ENCODE data around the gene TMED8.

TMED8 gene

DNA sequence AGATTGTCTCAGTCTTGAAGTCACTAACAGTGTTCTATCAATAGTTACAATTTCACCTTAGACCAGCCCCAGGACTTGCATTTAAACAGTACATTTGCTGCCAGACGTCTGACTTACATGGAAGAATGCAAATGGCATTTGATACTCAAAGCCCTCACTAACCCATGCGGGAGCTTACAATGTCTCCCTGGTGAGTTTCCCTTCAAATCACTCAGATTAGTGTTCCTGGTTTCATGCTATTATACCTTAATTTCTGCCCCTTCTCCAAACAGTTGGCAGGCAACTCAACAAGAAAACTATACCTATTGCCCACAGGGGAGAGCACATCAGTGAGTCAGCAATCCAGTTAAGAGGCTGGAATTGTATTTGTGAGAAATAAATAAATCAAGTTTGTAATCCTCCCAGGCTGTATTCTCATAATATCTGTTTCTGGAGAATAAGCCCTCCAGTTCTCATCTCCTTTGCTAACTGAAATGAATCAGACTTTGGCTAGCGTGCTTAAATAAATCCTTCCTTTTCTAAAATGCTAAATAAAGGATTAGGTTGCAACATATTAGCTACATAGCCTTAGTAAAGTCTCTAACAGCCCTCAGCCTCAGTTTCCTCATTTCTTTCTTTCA, 32.4 kb downstream of the TMED8 start:
- TF ChIP-seq CTCF (IDR thresholded peaks at IDR 0.05; ENCODE audit: borderline replicate concordance, extremely low read depth, low read length, poor library complexity, severe bottlenecking) (no peak), EZH2 (IDR thresholded peaks at IDR 0.05; ENCODE audit: borderline replicate concordance, low read depth, low read length, severe bottlenecking) (no peak)
- Histone ChIP-seq H3K4me1 (ENCODE audit: insufficient read depth, low read length) (no peaks in the 10 kb centered on the region), H3K4me2 (ENCODE audit: insufficient read depth, low read length) (no peak overlapping the region), H3K9me3 (ENCODE audit: insufficient read depth, low read length, severe bottlenecking) (no peaks in the 10 kb centered on the region), H3K27ac (ENCODE audit: low read length) (no peak overlapping the region), H3K36me3 (ENCODE audit: insufficient read depth, low read length) (peaks cover 52% of the 10 kb centered on the region), H3K27me3 (ENCODE audit: insufficient read depth, low read length, poor library complexity) (no peaks in the 10 kb centered on the region), H3K79me2 (ENCODE audit: insufficient read depth, low read length) (no peaks in the 10 kb centered on the region), H4K20me1 (ENCODE audit: insufficient read depth, low read length) (no peaks in the 10 kb centered on the region), H2AFZ (ENCODE audit: low read depth, low read length) (no peak overlapping the region), H3K9ac (ENCODE audit: low read depth, low read length) (no peak overlapping the region), H3K4me3 (ENCODE audit: low read depth in 1 of 2, low read length in 2 of 2) (no peak overlapping the region)
- ATAC-seq (ENCODE audit: insufficient read depth, low read depth) = no peak
- no peak for DNase-seq

DNA sequence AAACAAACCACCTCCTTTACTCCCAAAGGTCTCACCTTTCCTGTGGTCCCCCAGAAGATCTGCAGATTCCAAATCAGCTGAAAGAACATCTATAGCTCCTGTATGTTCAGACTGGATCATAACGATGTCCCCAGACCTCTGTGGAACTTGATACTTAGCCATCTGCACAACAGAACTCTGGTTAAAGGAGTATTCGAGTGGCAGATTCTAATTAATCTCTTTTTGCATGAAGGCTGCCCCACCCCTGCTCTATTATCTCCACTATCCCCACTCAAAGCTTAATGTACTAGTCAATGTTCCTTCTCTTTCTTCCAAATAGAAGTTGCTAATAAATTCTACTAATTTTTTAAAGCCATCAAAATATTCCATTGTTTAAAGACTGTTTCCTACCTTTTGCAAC, 33.2 kb downstream of the TMED8 start:
- Histone ChIP-seq H3K9ac (ENCODE audit: low read depth, low read length) (no peak overlapping the region), H3K27ac (ENCODE audit: low read length) (no peak overlapping the region), H4K20me1 (ENCODE audit: insufficient read depth, low read length) (no peaks in the 10 kb centered on the region), H3K4me3 (ENCODE audit: low read depth in 1 of 2, low read length in 2 of 2) (no peak overlapping the region), H3K4me1 (ENCODE audit: insufficient read depth, low read length) (no peaks in the 10 kb centered on the region), H3K4me2 (ENCODE audit: insufficient read depth, low read length) (no peak overlapping the region), H3K36me3 (ENCODE audit: insufficient read depth, low read length) (peaks cover 50% of the 10 kb centered on the region), H3K79me2 (ENCODE audit: insufficient read depth, low read length) (no peaks in the 10 kb centered on the region), H3K27me3 (ENCODE audit: insufficient read depth, low read length, poor library complexity) (no peaks in the 10 kb centered on the region), H3K9me3 (ENCODE audit: insufficient read depth, low read length, severe bottlenecking) (no peaks in the 10 kb centered on the region), H2AFZ (ENCODE audit: low read depth, low read length) (no peak overlapping the region)
- no peak for DNase-seq
- no peak for ATAC-seq (ENCODE audit: insufficient read depth, low read depth)
- TF ChIP-seq EZH2 (IDR thresholded peaks at IDR 0.05; ENCODE audit: borderline replicate concordance, low read depth, low read length, severe bottlenecking) (no peak), CTCF (IDR thresholded peaks at IDR 0.05; ENCODE audit: borderline replicate concordance, extremely low read depth, low read length, poor library complexity, severe bottlenecking) (no peak)

- no peak for ATAC-seq (ENCODE audit: insufficient read depth, low read depth)
These were observed 34.0 kb downstream of the TMED8 start for GRCh38 chr14:77342726-77343397.

More at GRCh38 chr14:77342726-77343397, 34.0 kb downstream of the TMED8 start:
- TF ChIP-seq EZH2 (IDR thresholded peaks at IDR 0.05; ENCODE audit: borderline replicate concordance, low read depth, low read length, severe bottlenecking) (no peak), CTCF (IDR thresholded peaks at IDR 0.05; ENCODE audit: borderline replicate concordance, extremely low read depth, low read length, poor library complexity, severe bottlenecking) (no peak)
- Histone ChIP-seq H4K20me1 (ENCODE audit: insufficient read depth, low read length) (no peaks in the 10 kb centered on the region), H3K79me2 (ENCODE audit: insufficient read depth, low read length) (no peaks in the 10 kb centered on the region), H3K4me1 (ENCODE audit: insufficient read depth, low read length) (no peaks in the 10 kb centered on the region), H3K27me3 (ENCODE audit: insufficient read depth, low read length, poor library complexity) (no peaks in the 10 kb centered on the region), H3K9ac (ENCODE audit: low read depth, low read length) (no peak overlapping the region), H3K4me2 (ENCODE audit: insufficient read depth, low read length) (no peak overlapping the region), H3K27ac (ENCODE audit: low read length) (no peak overlapping the region), H3K36me3 (ENCODE audit: insufficient read depth, low read length) (peaks cover 50% of the 10 kb centered on the region), H3K9me3 (ENCODE audit: insufficient read depth, low read length, severe bottlenecking) (no peaks in the 10 kb centered on the region), H2AFZ (ENCODE audit: low read depth, low read length) (no peak overlapping the region), H3K4me3 (ENCODE audit: low read depth in 1 of 2, low read length in 2 of 2) (no peak overlapping the region)
- DNase-seq = no peak

Data from DND-41 (cell line).